ENCODE data around the gene GTF2A1.
"Not testable (repeated sequence)": the region's sequence is repeated elsewhere in the genome, so short reads cannot be mapped to it uniquely, and the experiment has no call there.

Gene GTF2A1

DNA sequence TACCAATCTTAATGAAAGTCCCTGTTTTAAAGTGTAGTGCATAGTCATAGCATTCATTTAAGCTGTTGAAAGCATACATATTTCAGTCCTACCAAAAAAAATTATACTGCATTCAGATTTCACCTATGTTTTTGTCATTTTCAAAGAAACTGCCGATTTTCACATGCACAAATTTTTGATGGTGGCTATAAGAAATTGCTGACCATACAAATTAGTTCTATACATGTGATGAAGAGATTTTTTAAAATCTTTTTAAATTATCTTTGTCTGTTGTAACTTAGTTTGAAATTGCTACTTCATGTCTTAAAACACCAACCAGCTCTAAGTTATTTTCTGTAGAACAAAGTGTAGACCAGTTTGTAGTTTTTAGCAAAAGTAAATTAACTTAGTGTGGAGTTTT lies 3.5 kb upstream of the GTF2A1 start:
- DNase-seq, result no peak

DNA sequence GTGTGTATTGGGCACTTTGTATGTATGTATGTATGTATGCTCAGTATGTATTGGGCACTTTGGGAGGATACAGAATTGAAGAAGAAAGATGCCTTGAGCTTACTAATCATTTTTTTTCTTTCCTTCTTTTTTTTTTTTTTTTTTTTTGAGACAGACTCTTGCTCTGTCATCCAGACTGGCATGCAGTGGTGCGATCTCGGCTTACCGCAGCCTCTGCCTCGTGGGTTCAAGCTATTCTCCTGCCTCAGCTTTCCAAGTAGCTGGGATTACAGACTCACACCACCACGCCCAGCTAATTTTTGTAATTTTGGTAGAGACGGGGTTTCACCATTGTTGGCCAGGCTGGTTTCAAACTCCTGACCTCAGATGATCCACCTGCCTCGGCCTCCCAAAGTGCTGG lies 3.0 kb upstream of the GTF2A1 start:
- not testable (repeated sequence) for DNase-seq

DNA sequence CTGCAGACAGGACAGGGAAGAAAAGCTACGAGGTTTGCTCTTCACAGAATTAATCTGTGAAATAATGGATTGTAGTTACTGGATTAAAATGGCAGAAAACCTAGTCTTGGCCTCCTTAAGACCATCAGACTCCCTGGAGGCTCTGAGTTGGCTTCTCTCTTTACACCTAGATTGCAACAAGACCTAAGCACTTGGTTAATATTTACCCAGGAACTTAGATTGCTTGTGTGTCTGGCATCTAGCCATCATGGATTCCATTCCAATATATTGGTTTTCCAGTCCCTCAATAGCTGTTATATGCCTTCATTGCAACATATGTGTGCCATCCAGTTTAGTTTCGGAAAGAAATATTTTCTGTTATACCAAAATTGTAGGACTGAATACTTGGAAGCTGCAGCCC lies 1.9 kb upstream of the GTF2A1 start:
- DNase-seq, result no peak

DNA sequence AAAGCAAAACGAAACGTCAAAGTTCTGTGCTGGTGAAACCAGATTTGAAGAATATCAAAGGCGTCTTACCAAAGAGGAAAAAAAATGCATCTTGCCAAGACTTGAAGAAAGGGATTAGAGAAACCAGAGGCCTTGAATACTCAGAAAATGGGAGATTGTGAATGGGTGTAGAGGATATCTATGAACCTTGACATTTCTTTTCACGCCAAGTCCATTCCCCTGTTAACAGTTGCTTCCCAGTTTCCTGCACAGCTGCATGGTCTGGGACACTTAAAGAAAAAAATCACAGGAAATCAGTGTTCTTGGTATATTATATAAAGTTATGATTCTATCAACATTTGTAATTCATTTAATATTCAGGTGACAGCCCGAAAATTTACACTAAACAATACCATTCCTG lies 1.4 kb upstream of the GTF2A1 start:
- no peak for DNase-seq

DNA sequence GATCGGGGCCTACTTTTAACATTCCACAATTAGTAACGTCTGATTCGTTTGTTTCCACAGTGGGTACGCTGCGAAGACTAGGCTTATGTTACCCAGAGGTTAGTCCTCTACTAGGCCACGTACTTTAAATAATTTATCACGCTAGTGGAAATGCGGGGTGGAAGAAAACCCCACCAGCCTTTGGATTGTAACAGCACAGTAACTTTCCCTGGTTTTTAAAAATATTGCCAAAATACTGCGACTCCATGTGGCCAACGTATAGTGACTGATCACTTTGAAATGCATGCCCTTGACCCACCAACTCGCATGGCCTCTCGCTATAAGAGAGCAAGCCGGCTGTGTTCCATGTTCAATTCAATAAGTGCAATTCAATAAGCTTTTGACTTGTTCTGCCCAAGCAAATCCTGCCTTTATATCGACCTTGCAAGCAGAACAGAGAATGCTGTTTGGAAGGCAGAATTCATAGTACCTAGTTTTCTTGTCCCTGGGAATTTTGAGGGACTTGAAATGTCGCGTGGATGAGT lies 882 bp upstream of the GTF2A1 start:
- DNase-seq, result no peak

DNA sequence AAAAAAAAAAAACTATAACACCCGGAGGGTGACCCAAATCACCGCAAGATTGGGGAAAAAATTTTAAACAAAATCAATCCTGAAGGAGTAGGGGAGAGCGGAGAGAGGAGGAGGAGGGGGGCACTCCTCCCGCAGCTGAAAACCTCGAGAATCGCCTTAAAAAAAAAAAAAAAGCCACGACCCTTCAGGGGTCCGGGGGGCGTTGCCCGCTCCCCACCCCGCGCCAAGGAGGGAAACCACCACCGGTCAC lies 254 bp downstream of the GTF2A1 start:
- no peak for DNase-seq

DNA sequence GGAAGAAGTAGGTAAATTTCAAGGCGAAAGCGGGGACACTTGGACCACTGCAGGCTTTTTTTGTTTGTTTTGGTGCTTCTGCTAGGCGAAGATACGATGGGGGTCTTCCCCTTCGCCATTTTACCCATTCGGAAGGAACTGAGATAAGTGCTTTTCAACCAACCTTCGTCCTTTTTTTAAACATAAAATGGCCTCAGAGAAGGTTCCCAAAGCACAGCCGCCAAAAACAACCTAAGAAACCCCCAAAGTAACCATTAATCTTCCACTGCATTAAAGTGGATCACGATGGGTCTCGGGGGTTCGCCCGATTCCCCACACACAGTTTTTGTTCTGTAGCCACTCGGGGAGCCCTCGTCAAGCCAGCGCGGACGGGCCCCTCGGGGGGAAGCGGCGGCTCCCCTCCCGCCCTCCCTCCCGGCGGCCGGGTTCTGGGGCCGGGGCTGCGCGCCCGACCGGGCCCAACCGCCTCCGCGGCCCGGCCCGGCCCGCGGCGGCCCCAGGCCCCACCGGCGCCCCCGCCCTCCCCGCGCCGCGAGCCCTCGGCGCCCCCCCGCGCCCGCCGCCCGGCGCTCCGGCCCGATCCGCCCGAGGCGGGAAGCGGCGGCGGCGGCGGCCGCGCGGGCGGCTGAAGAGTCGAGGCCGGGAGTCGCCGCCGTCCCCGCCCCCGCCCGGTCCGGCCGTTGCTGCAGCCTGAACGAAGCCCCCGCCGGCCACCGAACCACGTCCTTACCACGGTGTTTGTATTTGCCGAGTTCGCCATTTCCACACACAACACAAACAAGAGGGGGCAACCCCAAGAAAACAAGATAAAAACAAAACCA lies 790 bp downstream of the GTF2A1 start:
- DNase-seq, result peak in 1 of 2 experiments; percentile 20

DNA sequence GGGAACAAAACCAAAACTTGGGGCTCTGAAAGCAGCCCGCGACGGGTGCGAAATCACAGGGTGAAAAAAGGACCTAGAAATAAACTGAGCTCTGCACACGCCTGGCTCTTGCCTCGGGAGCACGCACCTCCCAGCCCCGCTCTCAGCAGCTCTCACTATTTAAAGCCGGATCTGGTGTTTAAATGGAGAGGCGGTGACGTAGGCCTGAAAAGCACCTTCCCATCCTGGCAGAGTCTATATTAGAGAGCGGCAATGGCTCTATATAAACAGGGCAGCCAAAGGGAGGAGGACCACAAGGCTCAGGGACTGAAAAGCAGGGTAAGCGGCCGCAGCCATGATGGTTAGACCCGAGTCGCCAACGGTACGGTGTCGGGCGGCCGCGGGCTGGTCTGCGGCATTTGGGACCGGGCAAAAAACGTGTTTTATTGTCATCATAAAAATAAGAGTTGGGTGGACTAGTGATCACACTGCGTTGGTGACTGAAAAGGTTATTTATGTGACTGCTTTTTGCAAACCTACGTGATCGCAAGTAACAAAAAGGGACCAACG lies 1.5 kb downstream of the GTF2A1 start:
- DNase-seq, result peak; percentile 85 to 92

DNA sequence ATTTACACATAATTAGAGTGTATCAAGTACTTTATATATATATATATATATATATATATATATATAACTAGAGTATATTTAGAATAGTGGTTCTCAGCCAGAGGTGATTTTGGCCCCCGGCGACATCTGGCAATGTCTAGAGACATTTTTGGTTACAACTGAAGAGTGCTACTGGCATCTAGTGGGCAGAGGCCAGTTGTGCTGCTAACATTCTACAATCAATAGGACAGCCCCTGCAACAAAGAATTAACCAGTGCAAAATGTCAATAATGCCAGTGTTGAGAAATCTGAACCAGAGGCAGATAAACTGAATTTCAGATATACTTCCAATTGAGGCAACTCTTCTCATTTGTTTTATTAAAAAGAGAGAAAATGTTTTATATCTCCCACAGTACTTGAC lies 8.9 kb downstream of the GTF2A1 start:
- DNase-seq, result peak; percentile 8 to 37

DNA sequence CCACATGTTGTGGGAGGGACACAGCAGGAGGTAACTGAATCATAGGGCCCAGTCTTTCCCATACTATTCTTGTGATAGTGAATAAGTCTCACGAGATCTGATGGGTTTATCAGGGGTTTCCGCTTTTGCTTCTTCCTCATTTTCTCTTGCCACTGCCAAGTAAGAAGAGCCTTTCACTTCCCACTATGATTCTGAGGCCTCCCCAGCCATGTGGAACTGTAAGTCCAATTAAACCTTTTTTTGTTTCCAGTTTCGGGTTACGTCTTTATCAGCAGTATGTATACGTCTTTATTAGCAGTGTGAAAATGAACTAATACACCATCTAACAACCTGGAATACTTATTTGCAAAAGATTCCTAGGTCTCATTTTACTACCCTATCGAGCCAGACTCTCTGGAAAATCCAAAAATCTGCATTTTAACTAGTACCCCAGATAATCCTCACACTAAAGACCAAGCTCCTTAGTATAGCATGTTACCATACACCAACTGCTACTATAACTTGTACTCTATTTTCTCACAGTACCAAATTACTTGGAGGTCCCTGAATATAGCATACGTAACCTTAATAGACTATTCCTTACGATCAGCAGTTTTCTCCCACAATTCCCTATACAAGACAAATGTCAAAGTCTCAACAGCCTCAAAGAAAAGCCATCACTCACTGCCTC lies 11.5 kb downstream of the GTF2A1 start:
- peak in 1 of 2 experiments; percentile 16 for DNase-seq

DNA sequence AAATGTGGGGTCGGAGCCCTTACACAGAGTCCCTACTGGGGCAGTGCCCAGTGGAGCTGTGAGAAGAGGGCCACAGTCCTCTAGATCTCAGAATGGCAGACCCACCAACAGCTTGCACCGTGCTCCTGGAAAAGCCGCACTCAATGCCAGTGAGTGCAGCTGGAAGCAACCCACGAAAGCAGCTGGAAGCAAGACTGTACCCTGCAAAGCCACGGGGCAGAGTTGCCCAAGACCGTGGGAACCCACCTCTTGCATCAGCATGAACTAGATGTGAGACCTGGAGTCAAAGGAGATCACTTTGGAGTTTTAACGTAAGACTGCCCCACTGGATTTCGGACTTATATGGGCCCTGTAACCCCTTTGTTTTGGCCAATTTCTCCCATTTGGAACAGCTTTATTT lies 12.3 kb downstream of the GTF2A1 start:
- peak; percentile 18 to 38 for DNase-seq

DNA sequence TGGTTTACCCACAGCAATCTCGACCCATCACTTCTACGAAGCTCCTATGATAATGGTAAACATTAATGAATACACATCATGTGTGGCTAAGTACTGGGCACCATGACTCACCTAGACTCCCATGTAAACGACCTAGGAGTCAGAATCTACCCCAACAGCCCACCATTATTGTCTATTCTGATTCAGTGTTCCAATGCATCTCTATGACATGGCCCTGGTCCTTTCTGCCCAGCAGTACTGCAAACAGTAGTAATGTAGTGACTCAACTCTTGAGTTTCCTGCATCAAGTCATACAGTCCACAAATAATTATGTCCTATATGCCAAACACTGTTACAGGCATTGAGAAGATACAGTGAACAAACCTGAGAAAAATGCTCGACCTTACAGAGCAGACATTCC lies 14.6 kb downstream of the GTF2A1 start:
- no peak for DNase-seq

DNA sequence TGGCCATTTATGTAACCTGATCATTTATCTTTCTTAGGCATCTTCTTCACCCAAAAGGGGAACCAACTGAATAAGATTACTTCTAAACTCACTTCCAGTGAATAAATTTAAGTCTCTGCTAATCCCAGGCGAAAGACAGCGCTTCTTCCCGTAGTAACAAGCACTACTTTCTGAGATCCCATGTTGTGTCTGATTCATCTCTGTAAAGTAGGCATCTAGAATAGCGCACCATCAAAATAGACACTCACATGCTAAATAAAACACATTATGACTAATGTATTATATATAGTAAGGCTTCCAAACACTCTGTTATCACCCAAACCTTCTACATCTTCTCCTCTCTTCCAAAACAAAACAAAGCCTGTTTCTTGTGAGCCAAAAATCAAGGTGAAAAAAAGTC lies 15.1 kb downstream of the GTF2A1 start:
- no peak for DNase-seq

DNA sequence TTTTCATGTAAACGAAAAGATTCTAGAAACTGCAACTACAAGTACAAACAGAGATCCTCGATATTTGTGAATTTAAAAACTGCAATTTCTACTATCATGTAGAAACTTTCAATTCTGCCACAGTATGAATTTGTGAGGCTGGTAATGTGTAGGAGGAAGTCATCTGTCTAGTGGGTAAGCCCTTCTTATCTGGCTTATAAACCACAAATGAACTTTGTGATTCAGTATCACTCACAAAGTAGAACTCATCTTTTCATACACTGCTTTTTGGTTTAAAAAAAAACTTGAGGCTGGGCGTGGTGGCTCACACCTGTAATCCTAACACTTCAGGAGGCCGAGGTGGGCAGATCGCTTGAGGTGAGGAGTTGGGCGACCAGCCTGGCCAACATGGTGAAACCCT lies 20.7 kb downstream of the GTF2A1 start:
- no peak for DNase-seq

DNA sequence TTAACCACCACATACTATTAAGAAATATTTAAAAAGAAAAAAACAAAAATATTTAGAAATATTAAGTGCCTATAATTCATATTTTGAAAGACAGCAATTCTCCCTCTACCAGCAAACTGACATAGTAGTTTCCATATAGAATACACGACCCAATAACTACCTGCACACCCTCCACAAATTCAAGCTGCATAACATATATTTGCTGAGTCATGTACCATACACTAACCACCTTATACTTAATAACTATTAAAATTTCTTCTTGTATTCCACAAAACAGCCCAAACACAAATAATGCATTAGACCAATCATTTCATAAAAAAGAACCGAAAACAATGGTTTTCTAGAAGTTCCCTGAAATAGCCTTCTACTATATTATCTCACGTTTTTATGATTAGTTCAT lies 21.7 kb downstream of the GTF2A1 start:
- DNase-seq, result no peak

DNA sequence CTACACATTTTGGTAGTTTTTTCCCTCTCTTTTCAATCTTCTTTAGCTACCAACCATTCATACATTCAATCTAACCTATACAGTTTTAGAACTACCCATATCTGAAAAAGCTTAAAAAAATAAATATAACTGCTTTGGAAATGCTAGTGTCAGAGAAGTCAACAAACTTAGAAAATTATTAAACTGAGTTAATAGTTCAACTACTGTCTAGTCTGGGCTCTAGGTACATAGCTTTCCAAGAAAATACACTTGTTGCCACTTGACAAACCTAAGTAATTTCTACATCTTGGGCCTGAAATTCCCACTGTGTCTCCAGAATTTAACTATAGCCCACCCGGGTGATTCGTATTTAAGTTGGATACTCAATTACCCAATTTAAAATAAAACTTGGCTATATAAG lies 22.1 kb downstream of the GTF2A1 start:
- DNase-seq, result no peak

DNA sequence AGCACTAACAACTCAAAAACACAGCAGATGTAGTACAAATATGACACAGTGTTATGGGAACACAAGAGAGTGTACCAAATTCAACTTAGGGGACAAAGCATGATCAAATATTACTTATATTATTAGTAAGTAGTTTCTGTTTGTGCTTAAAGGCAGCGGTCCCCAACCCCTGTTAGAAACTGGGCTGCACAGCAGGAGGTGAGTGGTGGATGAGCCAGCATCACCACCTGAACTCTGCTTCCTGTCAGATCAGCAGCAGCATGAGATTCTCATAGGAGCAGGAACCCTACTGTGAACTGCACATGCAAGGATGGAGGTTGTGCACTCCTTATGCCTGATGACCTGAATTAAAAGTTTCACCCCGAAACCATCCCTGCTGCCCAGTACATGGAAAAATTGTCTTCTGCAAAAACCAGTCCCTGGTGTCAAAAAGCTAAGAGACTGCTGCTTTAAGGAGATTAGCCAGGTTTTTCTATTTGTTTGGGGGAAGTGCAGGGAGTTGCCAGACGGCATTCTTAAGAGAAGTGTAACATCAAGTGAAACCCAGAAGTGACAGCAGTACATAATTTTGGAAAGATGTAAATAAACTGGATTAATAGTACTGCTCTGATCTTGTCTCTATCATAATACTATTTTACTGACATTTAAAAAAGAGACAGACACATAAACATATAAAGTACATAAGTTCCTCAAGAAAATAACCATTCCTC lies 26.7 kb downstream of the GTF2A1 start:
- DNase-seq, result no peak

DNA sequence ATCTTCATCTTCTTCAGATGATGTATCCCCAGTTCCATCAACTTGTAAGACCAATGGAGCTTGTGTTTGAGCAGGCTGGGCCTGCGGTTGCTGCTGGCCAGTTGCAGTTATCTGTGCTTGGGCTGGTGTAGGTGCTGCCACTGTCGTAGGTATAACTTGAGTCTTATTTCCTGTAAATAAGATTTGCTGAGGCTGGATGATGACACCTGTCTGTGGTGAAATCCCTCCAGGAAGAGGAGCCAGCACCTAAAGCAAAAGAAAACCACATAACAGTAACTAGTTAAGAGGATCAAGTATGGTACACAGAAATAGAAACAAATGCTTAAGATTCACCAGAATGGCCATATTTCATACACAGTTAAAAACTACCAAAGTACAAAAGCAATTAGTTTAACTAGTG lies 28.2 kb downstream of the GTF2A1 start:
- DNase-seq, result no peak

DNA sequence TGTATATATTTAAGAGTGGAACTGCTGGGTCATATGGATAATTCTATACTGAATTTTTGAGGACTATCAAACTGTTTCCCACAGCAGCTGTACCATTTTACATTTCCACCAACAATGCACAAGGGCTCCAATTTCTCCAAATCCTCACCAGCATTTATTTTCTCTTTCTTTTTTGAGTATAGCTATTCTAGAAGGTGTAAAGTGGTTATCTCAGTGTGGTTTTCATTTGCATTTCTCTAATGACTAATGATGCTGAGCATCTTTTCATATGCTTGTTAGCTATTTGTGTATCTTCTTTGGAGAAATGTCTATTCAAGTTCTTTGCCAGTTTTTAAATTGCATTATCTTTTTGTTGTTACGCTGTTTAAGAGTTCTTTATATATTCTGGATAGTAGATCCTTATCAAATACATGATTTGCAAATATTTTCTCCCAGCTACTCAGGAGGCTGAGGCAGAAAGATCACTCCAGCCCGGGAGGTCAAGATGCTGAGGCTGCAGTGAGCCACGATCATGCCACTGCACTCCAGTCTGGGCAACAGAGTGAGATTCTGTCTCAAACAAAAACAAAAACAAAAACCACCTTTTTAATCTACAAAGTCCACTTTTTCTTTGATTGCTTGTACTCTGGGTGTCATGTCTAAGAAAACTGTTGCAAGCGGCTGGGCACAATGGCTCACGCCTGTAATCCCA lies 32.8 kb downstream of the GTF2A1 start:
- DNase-seq, result no peak

DNA sequence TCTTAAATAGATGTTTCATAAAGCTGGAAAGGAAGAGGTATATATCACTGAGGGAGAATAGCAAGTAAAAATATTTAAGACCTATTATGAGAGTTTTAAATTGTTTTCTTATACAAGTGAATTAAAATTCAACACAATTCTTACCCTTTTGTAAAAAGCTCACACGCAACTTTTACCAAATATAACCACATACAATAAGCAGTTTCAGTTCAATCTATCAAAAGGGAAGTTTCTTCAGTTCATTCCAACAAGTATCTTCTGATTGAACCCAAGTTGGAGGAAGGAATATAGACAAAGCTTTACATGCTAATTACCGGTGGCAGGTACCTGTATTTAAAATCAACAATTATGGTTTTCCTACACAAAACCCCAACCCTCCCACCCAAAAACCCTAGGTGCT lies 41.1 kb downstream of the GTF2A1 start:
- no peak for DNase-seq

DNA sequence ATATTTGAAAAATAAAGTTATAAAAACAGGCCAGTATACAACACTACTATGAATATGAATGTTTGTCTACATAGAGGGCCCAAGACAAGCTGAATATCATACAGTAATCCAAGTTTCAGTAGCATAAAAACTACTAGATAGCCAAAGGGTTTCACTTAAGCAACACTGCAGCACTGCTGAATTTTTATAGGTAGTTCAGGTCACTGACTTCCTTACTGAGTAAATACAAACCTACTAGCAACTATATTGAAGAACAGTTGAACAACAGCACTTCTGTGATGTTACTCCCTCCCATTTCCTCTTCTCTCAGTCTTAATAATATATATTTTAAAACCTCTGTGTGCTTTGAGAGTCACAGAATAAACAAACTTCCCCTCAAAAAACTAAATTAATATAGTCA lies 42.7 kb downstream of the GTF2A1 start:
- no peak for DNase-seq

DNA sequence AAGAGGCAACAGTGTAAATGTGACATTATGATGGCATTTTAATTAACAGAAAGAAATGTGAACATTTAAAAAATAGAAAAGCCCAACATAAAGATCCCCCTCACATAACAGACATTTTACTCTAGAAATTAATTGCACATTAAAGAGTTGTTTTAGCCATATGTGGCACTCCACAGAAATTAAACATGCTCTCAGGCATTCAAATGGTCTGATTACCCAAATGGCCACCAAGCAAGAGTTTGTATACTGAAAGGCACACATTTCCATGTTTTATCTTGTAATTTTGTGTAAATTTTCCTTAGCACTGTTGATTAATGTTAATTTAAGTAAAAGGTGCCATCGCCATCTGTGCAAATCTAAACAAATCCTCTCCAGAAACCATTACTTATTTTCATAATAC lies 43.5 kb downstream of the GTF2A1 start:
- DNase-seq, result no peak

DNA sequence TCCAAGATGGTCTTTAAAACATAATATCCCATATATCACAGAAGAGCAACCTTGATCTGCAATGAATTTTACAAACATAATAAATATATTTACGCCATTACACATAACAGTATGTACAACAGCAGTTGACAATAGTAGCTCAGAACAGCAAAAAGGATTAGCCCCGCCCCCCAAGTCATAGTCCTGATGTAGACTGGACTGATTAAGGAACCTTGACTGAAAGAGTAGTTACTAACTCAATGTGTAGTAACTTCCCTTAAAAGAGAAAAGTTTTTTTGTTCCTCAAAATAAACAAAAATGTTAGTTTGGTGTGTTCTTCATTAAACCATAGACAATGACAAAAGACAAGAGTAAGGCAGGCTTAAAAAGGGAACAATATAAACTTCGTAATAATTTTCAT lies 44.5 kb downstream of the GTF2A1 start:
- peak; percentile 40 to 45 for DNase-seq

Measured in AML-193 (cell line).